CD4-positive, alpha-beta T cell treated with Interleukin-17A for 1 hour (primary cell): ENCODE data around the gene DPEP3.

Experiments used
- DNase-seq: peaks from one replicate; pipeline ENCODE4 v3.0.0-alpha.2; 2020

DPEP3 gene

DNA sequence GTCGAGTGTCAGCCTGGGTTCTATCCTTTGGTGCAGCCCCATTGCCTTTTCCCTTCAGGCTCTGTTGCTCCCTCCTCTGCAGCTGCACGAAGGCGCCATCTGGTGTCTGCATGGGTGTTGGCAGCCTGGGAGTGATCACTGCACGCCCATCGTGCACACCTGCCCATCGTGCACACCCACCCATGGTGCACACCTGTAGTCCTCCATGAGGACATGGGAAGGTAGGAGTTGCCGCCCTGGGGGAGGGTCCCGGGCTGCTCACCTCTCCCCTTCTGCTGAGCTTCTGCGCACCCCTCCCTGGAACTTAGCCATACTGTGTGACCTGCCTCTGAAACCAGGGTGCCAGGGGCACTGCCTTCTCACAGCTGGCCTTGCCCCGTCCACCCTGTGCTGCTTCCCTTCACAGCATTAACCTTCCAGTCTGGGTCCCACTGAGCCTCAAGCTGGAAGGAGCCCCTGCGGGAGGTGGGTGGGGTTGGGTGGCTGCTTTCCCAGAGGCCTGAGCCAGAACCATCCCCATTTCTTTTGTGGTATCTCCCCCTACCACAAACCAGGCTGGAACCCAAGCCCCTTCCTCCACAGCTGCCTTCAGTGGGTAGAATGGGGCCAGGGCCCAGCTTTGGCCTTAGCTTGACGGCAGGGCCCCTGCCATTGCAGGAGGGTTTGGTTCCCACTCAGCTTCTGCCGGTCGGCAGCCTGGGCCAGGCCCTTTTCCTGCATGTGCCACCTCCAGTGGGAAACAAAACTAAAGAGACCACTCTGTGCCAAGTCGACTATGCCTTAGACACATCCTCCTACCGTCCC lies 51.5 kb downstream of the DPEP3 start:
- DNase-seq, result peak; percentile 81

DNA sequence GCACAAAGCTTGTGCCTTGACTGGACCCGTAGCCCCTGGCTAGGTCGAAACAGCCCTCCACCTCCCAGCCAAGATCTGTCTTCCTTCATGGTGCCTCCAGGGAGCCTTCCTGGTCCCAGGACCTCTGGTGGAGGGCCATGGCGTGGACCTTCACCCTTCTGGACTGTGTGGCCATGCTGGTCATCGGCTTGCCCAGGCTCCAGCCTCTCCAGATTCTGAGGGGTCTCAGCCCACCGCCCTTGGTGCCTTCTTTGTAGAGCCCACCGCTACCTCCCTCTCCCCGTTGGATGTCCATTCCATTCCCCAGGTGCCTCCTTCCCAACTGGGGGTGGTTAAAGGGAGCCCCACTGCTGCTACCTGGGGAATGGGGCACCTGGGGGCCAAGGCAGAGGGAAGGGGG lies 52.2 kb downstream of the DPEP3 start:
- no peak for DNase-seq

DNA sequence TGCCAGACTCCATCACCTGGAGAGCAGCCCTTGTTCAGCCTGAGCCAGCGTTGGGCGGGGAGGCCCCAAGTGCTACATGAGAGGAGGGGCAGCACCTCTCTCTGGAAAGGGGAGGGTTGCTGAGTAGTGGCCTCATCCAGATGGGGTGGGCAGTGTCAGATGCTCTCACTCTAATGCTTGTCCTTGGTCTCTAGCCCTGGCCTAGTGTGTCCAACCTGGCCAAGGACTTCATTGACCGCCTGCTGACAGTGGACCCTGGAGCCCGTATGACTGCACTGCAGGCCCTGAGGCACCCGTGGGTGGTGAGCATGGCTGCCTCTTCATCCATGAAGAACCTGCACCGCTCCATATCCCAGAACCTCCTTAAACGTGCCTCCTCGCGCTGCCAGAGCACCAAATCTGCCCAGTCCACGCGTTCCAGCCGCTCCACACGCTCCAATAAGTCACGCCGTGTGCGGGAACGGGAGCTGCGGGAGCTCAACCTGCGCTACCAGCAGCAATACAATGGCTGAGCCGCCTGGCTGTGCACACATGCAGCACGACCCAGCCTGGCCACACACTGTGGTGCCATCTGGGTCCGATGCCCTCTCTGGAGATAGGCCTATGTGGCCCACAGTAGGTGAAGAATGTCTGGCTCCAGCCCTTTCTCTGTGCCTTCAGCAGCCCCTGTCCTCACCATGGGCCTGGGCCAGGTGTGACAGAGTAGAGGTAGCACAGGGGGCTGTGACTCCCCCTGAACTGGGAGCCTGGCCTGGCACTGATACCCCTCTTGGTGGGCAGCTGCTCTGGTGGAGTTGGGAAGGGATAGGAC lies 53.0 kb downstream of the DPEP3 start:
- no peak for DNase-seq

DNA sequence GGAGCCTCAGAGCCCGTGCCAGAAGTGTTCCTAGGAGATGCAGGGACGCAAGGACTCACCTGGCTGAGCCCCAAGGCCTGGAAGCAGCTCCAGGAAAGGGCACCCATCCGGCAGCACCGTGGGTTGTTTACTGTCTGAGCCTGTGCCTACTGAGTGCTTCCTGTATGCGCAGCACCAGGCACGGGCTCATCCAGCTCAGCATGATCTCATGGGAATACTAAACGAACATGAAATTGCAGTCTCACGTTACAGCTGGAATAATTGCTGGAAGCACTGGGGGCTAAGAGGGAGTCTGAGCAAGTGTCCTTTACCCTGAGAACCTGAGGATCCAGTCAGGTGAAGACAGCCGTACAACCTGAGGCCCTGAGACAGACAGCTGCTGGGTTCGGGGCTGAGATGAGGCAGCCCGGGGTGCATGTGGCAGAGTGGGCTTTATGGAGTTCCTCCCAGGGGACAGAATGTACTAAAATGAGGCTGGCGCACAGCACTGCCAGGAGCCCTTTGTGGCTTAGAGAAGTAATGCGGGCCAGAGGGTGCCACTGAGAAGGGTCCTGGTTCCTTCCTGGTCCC lies 54.0 kb downstream of the DPEP3 start:
- DNase-seq, result no peak
